ENCODE results near the gene XKRX.

Gene XKRX

GRCh38 chrX:100905620-100906019 lies 23.1 kb downstream of the XKRX start:
- TF ChIP-seq, protein P1, sequence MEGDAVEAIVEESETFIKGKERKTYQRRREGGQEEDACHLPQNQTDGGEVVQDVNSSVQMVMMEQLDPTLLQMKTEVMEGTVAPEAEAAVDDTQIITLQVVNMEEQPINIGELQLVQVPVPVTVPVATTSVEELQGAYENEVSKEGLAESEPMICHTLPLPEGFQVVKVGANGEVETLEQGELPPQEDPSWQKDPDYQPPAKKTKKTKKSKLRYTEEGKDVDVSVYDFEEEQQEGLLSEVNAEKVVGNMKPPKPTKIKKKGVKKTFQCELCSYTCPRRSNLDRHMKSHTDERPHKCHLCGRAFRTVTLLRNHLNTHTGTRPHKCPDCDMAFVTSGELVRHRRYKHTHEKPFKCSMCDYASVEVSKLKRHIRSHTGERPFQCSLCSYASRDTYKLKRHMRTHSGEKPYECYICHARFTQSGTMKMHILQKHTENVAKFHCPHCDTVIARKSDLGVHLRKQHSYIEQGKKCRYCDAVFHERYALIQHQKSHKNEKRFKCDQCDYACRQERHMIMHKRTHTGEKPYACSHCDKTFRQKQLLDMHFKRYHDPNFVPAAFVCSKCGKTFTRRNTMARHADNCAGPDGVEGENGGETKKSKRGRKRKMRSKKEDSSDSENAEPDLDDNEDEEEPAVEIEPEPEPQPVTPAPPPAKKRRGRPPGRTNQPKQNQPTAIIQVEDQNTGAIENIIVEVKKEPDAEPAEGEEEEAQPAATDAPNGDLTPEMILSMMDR (conservative IDR thresholded peaks at IDR 0.05; ENCODE audit: low read depth) = no peak
- no peak overlapping the region for H3K27ac ChIP-seq
- ChIA-PET CTCF (no interaction called here), POLR2A (ENCODE audit: low non-redundant PET) (no interaction called here)
- no peak for DNase-seq (ENCODE audit: low spot score)

DNA sequence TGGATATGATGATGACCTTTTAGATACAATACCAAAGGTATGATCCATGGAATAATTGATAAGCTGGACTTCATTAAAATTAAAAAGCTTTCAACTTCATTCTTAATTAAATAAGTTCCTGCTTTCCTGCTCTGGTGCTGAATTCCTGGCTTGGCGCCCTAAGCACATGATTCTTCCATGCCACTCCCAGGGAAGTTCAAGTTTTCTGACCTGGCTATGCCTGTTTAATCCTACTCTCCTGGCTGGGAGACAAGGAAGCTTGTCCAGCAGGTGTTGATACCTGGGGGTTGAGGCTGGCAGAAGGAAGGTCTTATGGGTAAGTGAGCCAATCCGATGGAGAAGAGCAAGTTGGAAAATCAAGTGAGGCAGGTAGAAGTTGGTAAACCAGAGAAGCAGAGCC lies 24.3 kb downstream of the XKRX start:
- ChIA-PET POLR2A (ENCODE audit: low non-redundant PET) (no interaction called here), CTCF (interaction anchor here (0.6 kb wide), 1 partner anchor 14 kb away, joined by 3 read pairs; no protein-coding TSS in a partner anchor)
- DNase-seq (ENCODE audit: low spot score) = no peak
- no peak overlapping the region for H3K27ac ChIP-seq
- TF ChIP-seq, protein P1 (conservative IDR thresholded peaks at IDR 0.05; ENCODE audit: low read depth) = no peak

GRCh38 chrX:100895365-100896075 lies 33.2 kb downstream of the XKRX start:
- CTCF ChIA-PET = interaction anchor here (0.6 to 0.7 kb wide), 3 partner anchors 44 to 610 kb away, joined by 3 read pairs; no protein-coding TSS in a partner anchor
- peak; percentile 39 for DNase-seq (ENCODE audit: low spot score)
- POLR2A ChIA-PET (ENCODE audit: low non-redundant PET) = no interaction called here
- no peak overlapping the region for H3K27ac ChIP-seq
- TF ChIP-seq, protein P1 (conservative IDR thresholded peaks at IDR 0.05; ENCODE audit: low read depth) = peak; percentile 44

DNA sequence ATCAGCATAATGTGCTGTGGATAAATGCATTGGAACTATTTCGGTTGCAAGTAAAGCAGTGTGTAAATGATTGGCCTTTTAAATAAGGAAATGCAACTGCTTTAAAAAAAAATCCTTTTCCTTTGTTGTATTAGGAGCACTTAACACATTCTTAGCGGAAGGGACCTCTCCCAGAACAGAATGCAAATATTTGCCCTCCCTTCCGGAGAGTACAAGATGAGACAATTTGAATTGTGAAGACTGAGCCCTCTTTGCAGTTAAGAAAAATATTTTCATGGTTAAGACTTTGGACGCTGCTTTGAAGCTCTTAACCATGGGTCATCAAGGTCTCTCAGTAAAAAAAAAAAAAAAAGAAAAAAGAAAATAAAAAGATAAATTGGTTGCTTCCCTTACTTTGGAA lies 45.1 kb downstream of the XKRX start:
- POLR2A ChIA-PET (ENCODE audit: low non-redundant PET) = no interaction called here
- DNase-seq (ENCODE audit: low spot score) = no peak
- no peak overlapping the region for H3K27ac ChIP-seq
- TF ChIP-seq, protein P1 (conservative IDR thresholded peaks at IDR 0.05; ENCODE audit: low read depth) = no peak
- CTCF ChIA-PET = interaction anchor here (0.6 to 0.7 kb wide), 2 partner anchors 22 to 130 kb away, joined by 4 to 5 read pairs; no protein-coding TSS in a partner anchor

DNA sequence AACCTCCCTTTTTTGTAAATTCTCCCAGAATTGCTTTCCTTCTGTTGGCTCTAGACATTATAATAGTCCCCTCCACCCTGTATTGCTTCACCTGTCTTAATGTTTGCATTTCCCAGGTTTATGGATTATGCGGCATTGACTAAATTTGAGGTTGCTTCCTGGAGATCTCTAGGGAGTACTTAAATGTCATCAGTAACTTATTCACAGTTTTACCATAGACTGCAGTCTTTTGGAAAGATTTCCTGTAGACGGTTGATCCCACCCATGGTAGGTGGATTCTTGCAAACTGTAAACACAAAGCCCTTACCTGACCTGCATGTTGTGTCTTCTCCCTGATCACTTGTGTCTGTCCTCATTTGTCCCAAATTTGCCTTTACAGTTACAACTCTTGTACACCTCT lies 48.3 kb downstream of the XKRX start:
- no peak for DNase-seq (ENCODE audit: low spot score)
- POLR2A ChIA-PET (ENCODE audit: low non-redundant PET) = no interaction called here
- TF ChIP-seq, protein P1 (conservative IDR thresholded peaks at IDR 0.05; ENCODE audit: low read depth) = no peak
- CTCF ChIA-PET = no interaction called here
- H3K27ac ChIP-seq = no peak overlapping the region

DNA sequence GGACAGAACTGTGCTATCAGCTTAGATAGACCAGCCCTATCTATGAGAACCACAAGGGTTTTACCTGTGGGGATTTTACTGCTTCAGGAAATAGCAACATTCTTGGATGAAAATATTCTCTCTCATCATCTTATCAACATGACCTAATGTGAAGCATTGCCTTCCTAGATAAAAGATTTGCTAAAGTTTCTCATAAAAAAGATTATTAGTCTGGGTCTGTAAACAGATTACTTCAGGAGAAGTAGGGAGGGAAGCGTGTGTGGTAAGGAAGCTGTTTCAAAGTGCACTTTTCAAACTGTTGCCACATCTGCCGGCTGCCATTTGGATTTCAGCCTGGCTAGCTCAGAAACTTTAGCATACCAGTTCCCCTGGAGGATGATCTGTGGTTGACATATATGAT lies 54.4 kb downstream of the XKRX start, which contains the start of gene NOX1:
TSS of gene NOX1 (minus strand) at position 35 of the 400 bp plus-strand sequence. CDS start 220 bp downstream, outside the sequence.
- H3K27ac ChIP-seq = no peak within 1 kb of the TSS
- TF ChIP-seq, protein P1 (conservative IDR thresholded peaks at IDR 0.05; ENCODE audit: low read depth) = no peak
- CTCF ChIA-PET = no interaction called here
- DNase-seq (ENCODE audit: low spot score) = no peak
- POLR2A ChIA-PET (ENCODE audit: low non-redundant PET) = no interaction called here

Measured in RWPE1 (cell line).